ENCODE data around the gene MMD2.

MMD2 gene

GRCh38 chr7:4959306-4959705 is 319 bp upstream of the MMD2 start:
- DNase-seq (ENCODE audit: low spot score) = no peak

DNA sequence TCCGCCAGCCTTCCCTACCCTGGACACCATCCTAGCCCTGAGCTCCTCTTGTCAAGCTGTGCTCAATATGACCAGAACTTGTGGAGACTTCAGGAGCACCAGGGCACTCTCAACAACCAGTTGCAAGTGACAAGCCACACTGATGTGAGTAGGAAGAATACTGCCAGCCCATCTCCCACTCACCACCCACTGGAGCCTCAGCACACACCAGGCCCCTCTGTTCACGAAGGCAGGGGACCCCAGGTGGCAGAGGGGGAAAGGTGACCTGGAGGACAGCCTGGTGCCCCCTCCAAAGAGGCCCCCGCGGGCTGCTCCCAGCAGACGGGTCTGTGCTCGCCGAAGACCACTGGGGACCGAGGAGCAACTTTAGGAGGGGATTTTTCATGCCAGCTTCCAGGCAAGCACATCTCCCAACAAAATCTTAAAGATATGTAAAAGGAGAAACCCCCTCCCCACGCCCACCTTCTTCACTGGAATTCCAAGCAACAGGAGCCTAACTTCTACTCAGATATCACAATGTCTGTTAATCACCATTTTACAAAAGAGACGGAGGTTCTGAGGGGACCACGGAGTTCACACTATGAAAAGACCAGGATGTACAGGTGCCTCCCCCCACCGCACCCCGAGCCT is 1.0 kb downstream of the MMD2 start:
- peak; percentile 9 for DNase-seq (ENCODE audit: low spot score)

DNA sequence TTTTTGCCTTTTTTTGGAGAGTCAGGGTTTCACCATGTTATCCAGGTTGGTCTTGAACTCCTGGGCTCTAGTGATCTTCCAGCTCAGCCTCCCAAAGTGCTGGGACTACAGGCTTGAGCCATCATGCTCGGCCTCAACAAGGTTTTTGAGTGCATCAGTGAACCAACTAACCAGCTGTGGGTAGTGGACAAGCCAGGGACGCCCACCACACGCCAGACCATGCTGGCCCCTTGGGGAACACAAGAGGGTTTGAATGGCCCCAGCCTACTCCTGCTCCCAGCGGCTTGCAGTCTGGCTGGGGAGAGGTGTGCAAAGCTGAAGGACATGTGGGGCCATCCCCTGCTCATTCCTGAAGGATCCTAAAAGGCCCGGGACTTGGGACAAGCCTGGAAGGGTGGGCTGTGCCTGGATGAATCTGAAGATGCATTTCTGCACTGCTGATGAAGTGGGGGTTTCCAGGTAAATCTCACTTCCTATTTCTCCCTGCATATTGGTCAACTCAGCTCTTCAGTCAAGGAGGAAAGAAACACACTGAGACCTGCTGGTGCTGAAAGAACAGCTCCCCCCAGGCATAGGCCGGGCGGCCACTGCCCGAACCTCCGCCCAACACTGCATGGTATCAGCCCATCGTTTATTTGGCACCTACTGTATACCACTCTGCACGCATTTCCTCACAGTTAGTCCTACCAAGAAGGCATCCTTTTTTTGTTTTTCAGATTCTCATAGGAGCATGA is 6.9 kb downstream of the MMD2 start:
- DNase-seq (ENCODE audit: low spot score) = peak; percentile 62

GRCh38 chr7:4951304-4951703 is 7.7 kb downstream of the MMD2 start:
- no peak for DNase-seq (ENCODE audit: low spot score)

- DNase-seq (ENCODE audit: low spot score) = no peak
Measured at GRCh38 chr7:4948402-4948801, 10.6 kb downstream of the MMD2 start.

DNA sequence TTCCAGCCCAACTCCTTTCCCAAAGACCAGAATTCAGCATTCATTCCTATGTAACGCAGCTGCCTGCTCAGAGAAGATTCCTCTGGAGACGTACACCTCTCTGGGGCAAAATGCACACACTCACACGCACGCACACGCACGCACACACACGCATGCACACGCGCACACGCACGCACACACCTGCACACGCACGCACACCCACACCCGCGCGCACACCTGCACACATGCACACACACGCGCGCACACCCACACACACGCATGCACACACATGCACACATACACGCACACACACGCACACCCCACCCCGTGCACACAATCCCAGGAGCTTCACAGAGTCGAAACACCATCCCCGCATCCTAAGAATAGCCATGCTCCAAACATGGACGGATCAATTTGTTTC is 13.0 kb downstream of the MMD2 start:
- DNase-seq (ENCODE audit: low spot score) = no peak

- no peak for DNase-seq (ENCODE audit: low spot score)
Measured at GRCh38 chr7:4944939-4945338, 14.0 kb downstream of the MMD2 start.

- no peak for DNase-seq (ENCODE audit: low spot score)
Measured at GRCh38 chr7:4943297-4943696, 15.7 kb downstream of the MMD2 start.

DNA sequence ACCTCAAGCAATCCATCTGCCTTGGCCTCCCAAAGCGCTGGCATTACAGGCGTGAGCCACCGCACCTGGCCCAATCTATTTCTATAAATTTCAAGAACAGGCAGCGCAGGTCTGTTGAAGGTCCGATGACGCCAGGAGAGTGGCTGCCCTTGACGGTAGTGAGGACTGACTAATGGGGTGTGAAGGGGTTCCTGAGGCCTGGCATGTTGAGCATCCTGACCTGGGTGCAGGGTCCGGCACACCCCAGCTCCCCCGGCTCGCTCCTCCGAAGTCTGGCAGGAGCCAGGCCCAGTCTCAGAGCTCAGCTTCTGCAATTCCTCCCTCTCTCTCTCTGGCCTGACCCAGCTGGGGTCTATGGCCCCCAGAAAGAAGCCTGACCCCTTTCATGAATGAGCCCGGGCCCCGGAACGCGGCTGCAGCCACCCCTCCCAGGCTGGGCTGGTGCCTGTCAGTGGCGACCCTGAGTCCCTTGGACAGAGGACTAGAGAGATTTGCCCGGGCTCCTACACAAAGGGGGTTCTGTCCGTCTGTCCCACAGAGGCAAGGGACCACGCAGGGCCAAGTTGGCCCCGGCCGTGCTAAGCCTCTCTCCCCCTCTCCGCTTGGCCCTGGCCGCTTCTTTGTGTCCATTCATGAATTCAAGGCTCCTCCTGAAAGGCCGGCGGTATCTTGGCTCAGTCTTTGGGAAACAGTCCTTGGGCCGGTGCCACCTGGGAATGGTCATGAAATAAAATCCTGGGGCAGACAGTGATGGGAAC is 18.8 kb downstream of the MMD2 start:
- DNase-seq (ENCODE audit: low spot score) = no peak

DNA sequence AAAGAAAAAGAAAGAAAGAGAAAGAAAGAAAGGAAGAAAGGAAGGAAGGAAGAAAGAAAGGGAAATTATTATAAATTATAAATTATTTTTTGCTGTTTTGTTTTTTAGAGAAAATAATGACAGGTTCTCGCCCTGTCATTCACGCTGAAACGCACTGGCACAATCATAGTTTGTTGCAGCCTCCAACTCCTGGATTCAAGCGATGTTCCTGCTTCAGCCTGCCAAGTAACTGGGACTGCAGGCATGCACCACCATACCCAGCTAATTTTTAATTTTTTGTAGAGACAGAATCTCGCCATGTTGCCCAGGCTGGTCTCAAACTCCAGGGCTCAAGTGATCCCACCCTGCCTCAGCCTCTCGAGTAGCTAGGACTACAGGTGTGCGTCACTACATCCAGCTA is 21.6 kb downstream of the MMD2 start:
- DNase-seq (ENCODE audit: low spot score) = no peak

GRCh38 chr7:4934419-4935025 is 24.5 kb downstream of the MMD2 start:
- DNase-seq (ENCODE audit: low spot score) = no peak

DNA sequence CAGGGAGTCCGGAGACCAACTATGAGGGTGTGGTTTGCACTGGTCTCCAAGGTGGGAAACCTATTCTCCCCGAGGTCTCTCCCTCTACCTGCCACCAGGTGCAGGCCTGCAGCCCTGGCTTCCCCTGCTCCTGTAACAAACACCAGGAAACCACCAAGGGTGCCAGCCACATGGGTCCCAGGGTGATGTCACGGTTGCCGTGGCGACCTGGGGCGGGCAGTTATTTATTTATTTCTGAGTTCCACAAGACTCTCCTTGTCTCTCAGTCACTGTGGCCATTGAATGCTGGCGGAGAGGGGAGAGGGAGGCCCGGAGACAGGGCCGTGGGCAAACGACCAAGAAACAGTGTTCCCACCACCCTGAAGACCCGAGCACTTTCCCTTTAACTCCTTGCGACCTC is 27.0 kb downstream of the MMD2 start:
- no peak for DNase-seq (ENCODE audit: low spot score)

DNA sequence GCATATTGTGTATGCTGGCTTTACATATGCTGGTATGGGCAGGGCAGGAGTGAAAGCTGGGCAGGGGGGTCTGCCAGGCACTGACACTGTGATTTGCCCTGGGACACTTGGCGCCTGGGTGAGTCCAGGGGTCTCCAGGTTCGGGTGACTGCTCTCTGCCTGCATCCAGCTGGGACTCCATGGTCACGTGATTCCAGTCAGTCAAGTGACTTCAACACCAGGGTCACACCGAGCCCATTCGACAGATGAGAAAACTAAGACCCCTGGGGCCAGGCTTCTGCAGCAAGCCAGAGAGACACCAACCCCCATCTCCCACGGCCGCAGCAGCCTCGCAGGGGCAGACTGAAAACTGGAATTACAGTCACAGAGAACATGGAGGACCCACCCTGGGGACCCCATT is 30.0 kb downstream of the MMD2 start:
- DNase-seq (ENCODE audit: low spot score) = no peak

DNA sequence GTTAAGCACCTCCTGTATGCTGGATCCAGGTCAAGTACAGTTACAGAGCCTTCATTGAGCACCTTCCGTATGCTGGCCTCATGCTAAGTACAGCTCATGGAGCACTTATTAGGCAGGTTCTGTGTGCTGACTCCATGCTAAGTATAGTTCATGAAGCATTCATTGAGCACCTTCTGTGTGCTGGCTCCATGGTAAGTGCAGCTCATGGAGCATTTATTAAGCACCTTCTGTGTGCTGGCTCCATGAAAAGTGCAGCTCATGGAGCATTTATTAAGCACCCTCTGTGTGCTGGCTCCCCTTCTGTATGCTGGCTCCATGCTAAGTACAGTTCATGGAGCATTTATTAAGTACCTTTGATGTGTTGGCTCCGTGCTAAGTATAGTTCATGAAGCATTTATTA is 30.5 kb downstream of the MMD2 start:
- no peak for DNase-seq (ENCODE audit: low spot score)

DNA sequence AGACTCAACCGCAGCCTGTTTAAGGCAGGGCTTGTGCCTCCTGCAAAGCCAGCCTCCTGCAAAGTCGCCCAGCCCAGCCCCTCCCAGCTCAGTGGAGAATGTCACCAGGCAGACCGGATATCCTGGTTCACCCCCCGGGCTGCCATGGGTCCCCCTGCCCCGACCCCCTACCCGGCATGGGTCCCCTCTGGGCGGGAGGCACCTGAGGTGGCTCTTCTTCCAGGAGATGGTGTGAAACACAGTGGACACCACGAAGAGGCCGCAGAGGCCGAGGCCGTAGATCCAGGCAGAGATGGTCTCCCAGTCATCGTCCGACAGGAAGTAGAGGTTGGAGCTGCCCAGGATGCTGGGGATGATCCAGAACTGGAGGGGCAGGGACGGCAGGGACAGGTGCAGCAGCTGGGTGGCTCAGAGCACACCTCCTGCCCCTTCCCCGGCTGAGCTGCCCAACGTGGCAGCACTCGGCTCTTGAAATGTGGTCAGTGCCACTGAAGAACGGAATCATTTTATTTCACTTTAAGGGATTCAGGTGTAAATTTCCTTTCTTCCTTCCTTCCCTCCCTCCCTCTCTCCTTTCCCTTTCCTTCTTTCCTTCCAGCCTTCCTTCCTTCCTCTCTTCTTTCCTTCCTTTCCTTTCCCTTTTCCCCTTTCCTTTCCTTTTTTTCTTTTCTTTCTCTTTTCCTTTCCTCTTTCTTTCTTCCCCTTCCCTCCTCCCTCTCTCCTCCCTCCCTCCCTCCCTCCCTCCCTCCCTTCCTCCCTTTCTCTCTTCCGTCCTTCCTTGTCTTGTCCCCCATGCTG is 38.8 kb downstream of the MMD2 start:
- no peak for DNase-seq (ENCODE audit: low spot score)

DNA sequence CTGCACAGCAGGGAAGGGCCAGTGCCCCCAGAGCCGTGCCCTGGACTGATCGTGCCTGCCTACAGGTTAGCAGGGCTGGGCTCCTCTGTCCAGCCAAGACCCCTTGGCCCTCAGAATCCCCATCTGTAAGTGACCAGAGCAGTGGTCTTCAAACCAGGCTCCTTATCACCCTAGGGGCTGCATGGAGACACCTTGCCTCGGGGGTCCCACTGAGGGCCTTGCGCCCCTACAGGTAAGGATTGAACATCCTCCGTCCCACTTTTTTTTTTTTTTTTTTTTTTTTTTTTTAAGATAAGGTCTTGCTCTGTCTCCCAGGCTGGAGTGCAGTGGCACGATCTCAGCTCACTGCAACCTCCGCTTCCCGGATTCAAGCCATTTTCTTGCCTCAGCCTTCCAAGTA is 42.9 kb downstream of the MMD2 start:
- DNase-seq (ENCODE audit: low spot score) = no peak

- DNase-seq (ENCODE audit: low spot score) = no peak
Measured at GRCh38 chr7:4911111-4911828, 47.7 kb downstream of the MMD2 start.

DNA sequence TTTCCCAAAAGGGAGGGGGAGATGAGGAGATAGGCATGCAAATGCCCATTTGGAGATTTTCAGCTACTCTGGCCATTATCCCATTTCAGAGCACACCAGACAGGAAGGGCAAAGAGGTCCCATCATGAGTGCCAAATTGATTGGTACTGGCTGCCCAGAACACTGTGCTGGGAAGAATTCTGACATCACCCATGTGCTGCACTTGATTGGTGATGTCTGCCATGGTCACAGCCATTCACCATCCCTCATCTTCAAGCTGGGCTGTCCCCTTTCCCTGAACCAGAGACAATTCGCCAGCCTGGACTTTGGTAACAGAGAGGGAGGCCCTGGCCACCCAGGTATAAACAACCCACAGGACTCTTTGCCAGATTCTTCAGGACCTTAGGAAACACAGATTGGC is 52.3 kb downstream of the MMD2 start:
- no peak for DNase-seq (ENCODE audit: low spot score)

- DNase-seq (ENCODE audit: low spot score) = no peak
Measured at GRCh38 chr7:4905171-4905570, 53.8 kb downstream of the MMD2 start.

DNA sequence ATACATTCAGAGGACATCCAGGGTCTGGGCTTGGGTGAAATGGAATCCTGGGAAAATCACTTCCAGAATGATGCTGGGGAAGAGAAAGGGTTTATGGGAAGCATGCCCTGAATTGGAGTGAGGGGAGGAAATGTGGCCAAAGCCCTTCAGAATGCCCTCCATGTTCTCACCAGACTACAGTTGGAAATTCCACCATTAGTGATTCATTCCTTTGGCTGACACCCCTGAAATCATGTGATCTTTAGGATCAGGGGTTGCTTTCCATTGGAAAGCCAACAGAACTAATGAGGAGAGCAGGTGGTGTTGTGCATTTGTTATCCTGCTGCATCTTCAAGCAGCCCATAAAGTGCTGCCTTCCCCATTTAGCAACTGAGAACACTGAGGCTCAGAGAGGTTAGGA is 54.6 kb downstream of the MMD2 start:
- no peak for DNase-seq (ENCODE audit: low spot score)

DNA sequence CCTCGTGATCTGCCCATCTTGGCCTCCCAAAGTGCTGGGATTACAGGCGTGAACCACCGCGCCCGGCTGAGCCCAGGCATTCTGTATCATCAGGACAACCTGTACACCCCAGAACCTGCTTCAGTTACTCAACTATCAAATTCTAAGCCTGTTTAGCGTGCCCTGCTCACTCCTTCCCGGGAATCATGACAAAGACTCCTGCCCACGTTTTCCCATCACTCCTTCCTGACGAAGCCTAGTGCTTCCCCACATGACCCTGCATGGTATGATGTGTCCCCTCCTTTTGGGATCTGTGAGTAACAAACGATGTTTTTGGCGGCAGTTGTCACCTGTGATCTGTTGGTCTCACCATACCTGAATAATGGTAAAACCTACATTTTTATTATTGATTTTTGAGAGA is 63.2 kb downstream of the MMD2 start:
- DNase-seq (ENCODE audit: low spot score) = no peak
